VCaP (cell line): ENCODE data around the gene MMS19.
"Not testable (repeated sequence)": the region's sequence is repeated elsewhere in the genome, so short reads cannot be mapped to it uniquely, and the experiment has no call there.

ENCODE experiments used
- H3K27ac ChIP-seq: fragments of 450-650 bp; 2 replicates; pipeline ENCODE4 v1.5.1; 2017
- CTCF ChIP-seq: fragments of 450-650 bp; conservative IDR thresholded peaks from 2 replicates; pipeline ENCODE4 v1.5.1; 2017; ENCODE audit warnings: mild to moderate bottlenecking, moderate library complexity

Gene MMS19

DNA sequence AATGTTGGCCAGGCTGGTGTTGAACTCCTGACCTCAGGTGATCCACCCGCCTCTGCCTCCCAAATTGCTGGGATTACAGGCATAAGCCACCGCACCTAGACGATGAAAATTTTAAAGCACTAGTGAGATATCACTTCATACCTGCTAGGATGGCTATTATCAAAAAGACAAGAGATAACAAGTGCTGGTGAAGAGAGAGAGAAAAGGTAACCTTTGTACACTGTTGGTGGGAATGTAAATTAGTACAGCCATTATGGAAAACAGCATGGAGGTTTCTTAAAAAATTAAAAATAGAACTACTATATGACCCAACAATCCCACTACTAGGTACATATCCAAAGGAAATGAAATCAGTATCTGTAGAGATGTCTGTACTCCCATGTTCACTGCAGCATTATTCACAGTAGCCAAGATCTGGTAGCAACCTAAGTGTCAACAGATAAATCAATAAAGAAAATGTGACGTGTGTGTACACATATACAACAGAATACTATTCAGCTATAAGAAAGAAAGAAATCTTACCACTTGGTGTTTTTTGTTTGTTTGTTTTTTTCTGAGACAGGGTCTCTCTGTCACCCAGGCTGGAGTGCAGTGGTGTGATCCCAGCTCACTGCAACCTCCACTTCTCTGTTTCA is 12.5 kb downstream of the MMS19 start:
- no peak for TF ChIP-seq CTCF

GRCh38 chr10:97483921-97484320 is 14.3 kb downstream of the MMS19 start:
- TF ChIP-seq CTCF: no peak
- H3K27ac ChIP-seq: no peak overlapping the region

More for the DNA sequence above, 12.5 kb downstream of the MMS19 start:
- no peak overlapping the region for H3K27ac ChIP-seq

- no peak for TF ChIP-seq CTCF
- no peak overlapping the region for H3K27ac ChIP-seq
Measured at GRCh38 chr10:97483506-97483905, 14.7 kb downstream of the MMS19 start.

GRCh38 chr10:97482381-97482780 is 15.8 kb downstream of the MMS19 start:
- no peak for TF ChIP-seq CTCF
- no peak overlapping the region for H3K27ac ChIP-seq

DNA sequence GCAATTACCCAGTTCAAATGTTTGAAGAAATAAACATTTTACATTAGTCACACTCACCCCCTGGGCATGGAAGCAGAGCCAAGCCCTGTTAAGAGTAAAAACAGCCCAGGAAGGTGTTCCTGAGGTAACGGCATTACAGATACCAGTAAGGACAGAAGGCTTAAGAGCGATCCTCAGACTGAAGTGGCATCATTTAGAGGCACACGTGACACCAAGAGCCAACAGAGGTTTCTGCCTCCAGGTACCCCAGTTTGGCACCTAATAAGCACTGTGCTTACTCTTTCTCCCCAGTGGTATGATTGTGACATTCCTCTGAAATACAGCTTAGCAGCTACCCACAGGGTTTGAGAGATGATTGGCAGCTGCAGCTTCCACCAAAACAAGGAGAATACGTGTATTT is 17.2 kb downstream of the MMS19 start:
- no peak overlapping the region for H3K27ac ChIP-seq
- TF ChIP-seq CTCF: no peak

GRCh38 chr10:97479939-97480338 is 18.3 kb downstream of the MMS19 start:
- H3K27ac ChIP-seq: no peak overlapping the region

DNA sequence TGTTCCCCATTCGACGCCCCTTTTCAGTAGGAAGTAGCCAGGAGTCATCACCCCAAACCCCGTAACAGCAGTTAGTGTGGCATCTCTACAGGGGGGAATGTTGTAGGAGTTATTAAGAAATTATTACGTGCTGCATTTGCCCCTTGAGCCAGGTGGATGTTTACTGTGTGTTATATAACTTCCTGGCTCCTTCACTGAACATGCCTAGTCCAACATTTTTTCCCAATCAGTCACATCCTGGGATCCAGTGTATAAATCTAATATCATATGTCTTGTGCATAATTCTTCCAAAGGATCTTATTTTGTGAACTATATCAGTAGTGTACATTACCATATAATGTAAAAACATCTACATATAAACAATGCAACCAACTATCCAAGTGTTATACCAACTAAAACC is 18.8 kb downstream of the MMS19 start:
- H3K27ac ChIP-seq: not testable (repeated sequence)

More at GRCh38 chr10:97479939-97480338, 18.3 kb downstream of the MMS19 start:
- TF ChIP-seq CTCF: no peak

- TF ChIP-seq CTCF: no peak
- no peak overlapping the region for H3K27ac ChIP-seq
Measured at GRCh38 chr10:97475936-97476594, 22.2 kb downstream of the MMS19 start.
